Skeletal muscle satellite cell (primary cell): ENCODE measurements around the gene RNF220.

Experiments used
- H3K27me3 ChIP-seq: 2 replicates; pipeline ENCODE4 v1.7.0; 2013; ENCODE audit warnings: low read length; ENCODE audit not compliant: control insufficient read depth, insufficient read depth
- H3K36me3 ChIP-seq: 2 replicates; pipeline ENCODE4 v1.7.0; 2013; ENCODE audit warnings: mild to moderate bottlenecking, control low read depth, low read length; ENCODE audit not compliant: insufficient read depth
- H3K4me1 ChIP-seq: 2 replicates; pipeline ENCODE4 v1.7.0; 2013; ENCODE audit warnings: low read length; ENCODE audit not compliant: control insufficient read depth, insufficient read depth
- H3K4me2 ChIP-seq: 2 replicates; pipeline ENCODE4 v1.7.0; 2013; ENCODE audit warnings: mild to moderate bottlenecking, low read length
- H3K4me3 ChIP-seq: 2 replicates; pipeline ENCODE4 v1.7.0; 2013; ENCODE audit warnings: low read length
- H3K9ac ChIP-seq: 2 replicates; pipeline ENCODE4 v1.7.0; 2013; ENCODE audit warnings: mild to moderate bottlenecking, low read depth, low read length, moderate library complexity
- H3K9me3 ChIP-seq: replicated peaks from 2 replicates; pipeline ENCODE4 v1.7.0; 2013; ENCODE audit warnings: mild to moderate bottlenecking, control low read depth, low read length

Gene RNF220

DNA sequence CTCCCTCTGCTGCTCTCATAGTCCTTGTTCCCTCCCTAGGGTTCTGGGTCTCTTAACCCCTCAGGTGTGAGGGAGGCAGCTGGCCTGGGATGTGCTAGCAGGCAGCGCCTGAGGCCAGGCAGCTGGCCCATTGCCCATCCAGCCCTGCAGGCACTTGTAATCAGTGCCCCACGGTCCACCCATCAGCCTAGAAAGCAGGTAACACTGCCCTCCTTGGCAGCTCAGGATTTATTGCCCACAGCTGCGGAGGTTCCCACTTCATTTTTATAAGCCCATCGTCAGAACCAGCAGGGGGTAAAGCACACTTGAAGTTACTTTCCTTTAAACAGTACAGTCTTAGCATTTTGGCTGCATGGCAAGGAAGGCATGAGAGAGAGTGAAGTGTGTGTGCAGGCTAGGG, 198.7 kb downstream of the RNF220 start:
- no peaks in the 10 kb centered on the region for H3K36me3 ChIP-seq
- H3K9ac ChIP-seq = no peak overlapping the region
- H3K9me3 ChIP-seq = no peaks in the 10 kb centered on the region
- peaks cover 56% of the 10 kb centered on the region for H3K27me3 ChIP-seq
- no peak overlapping the region for H3K4me2 ChIP-seq
- no peak overlapping the region for H3K4me3 ChIP-seq
- H3K4me1 ChIP-seq = no peaks in the 10 kb centered on the region

DNA sequence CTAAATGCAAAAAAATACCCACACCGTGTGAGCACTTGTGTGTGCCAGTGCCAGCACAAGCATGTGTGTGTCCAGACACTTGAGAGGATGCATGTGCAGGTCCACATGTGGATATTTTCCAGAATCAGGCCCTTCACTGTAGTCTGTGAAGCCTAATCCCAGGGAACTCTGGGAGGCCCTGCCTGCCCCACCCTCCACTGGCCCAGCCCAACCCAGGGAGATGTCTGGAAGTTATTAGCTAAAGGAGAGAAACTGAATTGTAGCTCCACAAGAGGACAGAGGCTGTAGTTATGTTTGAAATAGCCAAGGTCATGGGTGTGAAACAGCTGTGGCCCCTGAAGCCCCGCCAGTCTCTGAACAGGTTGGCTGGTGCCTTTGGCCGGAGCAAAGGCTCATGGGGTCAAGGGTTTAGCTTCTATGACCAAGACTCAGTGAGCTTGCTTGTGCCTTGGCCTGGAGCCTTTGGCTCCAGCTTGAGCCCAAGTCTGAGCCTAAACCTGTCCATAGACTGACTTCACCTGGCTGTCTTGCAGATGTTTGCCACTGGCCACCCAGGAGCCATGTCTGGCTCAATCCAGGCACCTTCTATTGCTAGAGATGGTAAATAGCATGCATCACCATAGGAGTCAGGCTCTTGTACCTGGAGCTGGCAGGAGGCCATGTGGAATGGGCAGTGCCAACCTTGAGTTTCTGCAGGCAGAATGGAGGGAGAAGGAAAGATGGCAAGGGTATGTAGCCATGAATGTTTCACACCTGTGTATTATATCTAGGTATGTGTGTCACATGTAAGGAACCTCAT, 199.3 kb downstream of the RNF220 start:
- Histone ChIP-seq H3K9me3 (no peaks in the 10 kb centered on the region), H3K4me2 (no peak overlapping the region), H3K27me3 (peaks cover 57% of the 10 kb centered on the region), H3K36me3 (no peaks in the 10 kb centered on the region), H3K4me1 (no peaks in the 10 kb centered on the region), H3K9ac (no peak overlapping the region), H3K4me3 (no peak overlapping the region)

DNA sequence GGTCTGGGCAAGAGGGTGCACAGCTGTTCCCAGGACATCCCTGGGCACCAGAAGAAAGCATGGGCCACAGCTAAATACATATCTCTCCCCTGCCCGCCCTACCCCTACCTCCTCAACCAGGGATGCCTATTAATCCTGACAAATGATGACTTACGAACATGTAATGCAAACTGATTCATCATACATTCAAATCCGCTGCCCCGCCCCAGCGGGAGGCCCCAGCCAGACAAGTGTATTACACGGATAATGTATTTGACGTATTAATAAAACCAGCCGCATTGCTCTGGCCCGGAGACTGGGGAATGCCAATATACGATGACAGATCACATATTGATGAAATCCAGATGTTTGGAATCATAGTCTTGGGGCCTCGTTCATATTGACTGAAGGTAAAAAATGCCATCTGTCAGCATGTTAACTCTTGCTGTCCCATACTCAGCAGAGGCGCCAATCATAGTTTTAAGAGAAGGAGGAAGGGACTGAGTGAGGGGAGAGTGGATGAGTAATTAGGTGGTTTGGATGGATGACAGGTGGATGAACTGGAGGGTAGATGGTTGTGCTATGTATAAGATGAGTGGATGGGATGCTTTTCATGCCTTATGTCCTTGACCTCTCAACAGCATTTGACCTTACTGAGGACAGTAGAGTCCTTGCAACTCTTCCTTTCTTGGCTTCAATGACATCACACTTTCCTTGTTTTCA, 201.0 kb downstream of the RNF220 start:
- no peaks in the 10 kb centered on the region for H3K9me3 ChIP-seq
- no peak overlapping the region for H3K9ac ChIP-seq
- no peaks in the 10 kb centered on the region for H3K4me1 ChIP-seq
- H3K36me3 ChIP-seq = no peaks in the 10 kb centered on the region
- no peak overlapping the region for H3K4me3 ChIP-seq
- H3K4me2 ChIP-seq = no peak overlapping the region
- peaks cover 42% of the 10 kb centered on the region for H3K27me3 ChIP-seq

DNA sequence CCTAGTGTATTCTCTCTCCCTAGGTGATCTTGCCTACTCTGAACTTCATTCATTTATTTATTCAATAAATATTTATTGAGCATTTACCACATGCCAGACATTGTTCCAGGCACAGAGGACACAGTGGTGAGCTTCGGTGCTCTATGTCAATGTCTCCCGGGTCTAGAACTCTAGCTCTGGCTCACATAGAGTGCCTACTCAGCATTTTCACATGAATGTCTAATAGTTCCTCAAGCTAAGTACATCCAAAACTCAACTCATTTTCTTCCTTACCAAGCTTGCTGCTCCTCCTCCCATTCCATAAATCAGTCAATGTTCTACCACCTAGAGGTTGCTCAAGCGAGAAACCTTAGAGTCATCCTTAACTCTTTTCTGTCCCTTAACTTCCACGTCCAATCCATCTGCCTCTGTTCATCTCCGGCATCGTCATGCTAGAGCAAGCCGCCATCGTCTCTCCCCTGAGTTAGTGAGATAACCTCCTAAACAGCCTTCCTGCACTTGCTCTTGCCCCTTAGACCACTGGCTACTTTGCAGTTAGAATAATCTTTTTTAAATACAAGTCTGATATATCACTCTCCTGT, 201.7 kb downstream of the RNF220 start:
- H3K9me3 ChIP-seq = no peaks in the 10 kb centered on the region
- H3K4me1 ChIP-seq = no peaks in the 10 kb centered on the region
- H3K36me3 ChIP-seq = no peaks in the 10 kb centered on the region
- no peak overlapping the region for H3K4me2 ChIP-seq
- H3K9ac ChIP-seq = no peak overlapping the region
- peaks cover 36% of the 10 kb centered on the region for H3K27me3 ChIP-seq
- H3K4me3 ChIP-seq = no peak overlapping the region

DNA sequence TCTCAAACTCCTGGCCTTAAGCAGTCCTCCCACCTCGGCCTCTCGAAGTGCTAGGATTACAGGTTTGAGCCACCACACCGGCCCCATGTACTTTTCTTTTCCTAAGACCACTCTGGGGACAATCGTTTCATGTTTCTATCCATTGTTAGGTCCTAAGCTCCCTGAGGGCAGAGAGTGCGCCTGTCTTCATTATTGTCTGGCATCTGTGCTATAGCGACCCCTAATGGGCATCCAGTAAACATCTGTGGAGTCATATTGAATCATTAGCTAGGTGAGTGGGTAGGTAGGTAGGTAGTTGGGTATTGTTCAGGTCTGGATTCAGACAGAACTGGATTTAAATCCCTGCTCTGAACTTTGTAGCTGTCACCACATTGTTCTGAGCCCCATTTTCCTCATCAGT, 203.1 kb downstream of the RNF220 start:
- Histone ChIP-seq H3K27me3 (peaks cover 30% of the 10 kb centered on the region), H3K4me1 (no peaks in the 10 kb centered on the region), H3K36me3 (no peaks in the 10 kb centered on the region), H3K9ac (no peak overlapping the region), H3K4me2 (no peak overlapping the region), H3K4me3 (no peak overlapping the region), H3K9me3 (no peaks in the 10 kb centered on the region)

DNA sequence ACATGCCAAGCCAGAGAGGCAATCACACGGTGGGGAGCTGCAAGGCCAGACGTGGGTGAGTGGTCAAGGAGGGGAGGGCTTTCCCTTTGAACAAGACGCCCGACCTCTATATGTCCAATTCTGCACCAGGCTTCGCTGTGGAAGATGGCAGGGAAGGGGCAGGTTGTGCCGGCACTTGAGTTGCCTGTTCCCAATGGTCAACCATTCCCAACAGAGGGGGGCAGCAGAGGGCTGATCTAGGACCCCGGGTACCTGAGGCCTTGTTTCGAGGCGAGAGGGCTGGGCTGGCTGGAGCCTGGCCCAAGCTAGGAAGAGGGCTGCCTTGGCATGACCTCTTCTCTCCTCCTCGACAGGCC, 204.3 kb downstream of the RNF220 start:
- Histone ChIP-seq H3K27me3 (peaks cover 20% of the 10 kb centered on the region), H3K4me2 (no peak overlapping the region), H3K4me1 (no peaks in the 10 kb centered on the region), H3K36me3 (no peaks in the 10 kb centered on the region), H3K9ac (no peak overlapping the region), H3K9me3 (no peaks in the 10 kb centered on the region), H3K4me3 (no peak overlapping the region)

DNA sequence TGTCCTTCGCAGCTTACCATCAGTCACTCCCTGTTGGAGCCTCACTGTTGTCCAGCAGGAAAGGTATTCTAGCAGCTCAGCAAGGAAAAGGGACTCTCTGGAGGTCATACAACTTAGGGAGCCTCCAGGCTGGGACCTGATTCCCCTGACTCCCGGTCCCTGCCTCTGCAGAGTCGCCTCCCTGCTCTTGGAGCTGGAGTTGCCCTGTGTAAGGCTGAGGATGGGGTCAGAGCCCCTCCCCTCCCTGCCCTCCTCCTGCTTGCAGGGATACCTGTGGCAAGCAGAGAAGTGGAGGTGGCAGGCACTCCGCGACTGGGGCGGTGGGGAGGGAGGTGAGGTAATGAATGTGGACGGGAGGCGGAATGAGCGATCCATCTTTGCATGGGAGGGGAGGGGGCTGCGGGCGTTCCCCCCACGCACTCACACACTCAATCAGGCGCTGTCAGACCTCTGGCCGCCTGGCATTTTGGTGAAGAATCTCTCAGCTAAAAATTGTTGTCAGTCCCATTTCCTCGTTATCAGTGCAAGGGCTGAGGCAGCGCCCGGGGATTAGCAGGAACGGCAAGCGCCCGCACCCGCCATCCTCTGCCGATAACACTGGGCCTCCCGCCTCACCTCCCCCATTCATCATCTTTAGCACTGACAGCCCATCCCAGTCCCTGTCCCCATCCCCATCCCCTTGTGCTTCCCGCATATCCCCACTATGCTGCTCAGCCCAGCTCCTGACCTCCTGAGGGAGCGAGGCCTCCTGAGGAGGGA, 204.9 kb downstream of the RNF220 start:
- Histone ChIP-seq H3K27me3 (peaks cover 18% of the 10 kb centered on the region), H3K4me3 (no peak overlapping the region)

DNA sequence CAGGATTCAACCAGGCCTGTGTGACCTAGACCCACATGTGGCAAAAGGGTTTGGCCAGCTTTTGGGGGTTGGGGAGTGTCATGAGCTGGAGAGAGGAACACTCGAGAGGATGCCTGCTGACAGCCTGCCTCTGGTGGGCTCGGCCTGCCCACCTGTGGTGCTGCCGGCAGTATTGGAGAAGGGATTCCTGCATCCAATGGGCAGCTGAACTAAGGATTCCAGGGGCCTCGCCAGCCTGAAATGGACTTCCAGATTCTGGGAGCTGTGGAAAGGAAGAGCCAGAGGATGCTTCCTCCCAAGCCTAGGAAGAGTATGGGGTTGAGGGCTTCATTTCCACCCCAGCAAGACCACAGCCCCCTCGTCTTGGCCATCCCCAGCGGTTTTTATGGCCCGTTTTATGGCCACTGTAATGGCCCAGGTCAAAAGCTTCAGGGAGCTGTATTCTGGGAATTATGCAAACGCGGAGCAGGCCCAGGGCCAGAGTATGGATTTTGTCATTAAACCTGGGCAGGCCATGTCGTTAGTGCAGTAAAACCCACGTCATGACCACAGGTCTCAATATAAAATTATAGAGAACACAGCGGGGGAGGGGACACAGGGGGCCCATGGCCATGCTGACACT, 205.6 kb downstream of the RNF220 start:
- Histone ChIP-seq H3K27me3 (peaks cover 25% of the 10 kb centered on the region), H3K9ac (no peak overlapping the region), H3K4me1 (no peaks in the 10 kb centered on the region), H3K9me3 (no peaks in the 10 kb centered on the region), H3K36me3 (no peaks in the 10 kb centered on the region), H3K4me2 (no peak overlapping the region), H3K4me3 (no peak overlapping the region)

More for the DNA sequence above, 204.9 kb downstream of the RNF220 start:
- Histone ChIP-seq H3K4me2 (no peak overlapping the region), H3K9me3 (no peaks in the 10 kb centered on the region), H3K4me1 (no peaks in the 10 kb centered on the region), H3K36me3 (no peaks in the 10 kb centered on the region), H3K9ac (no peak overlapping the region)

DNA sequence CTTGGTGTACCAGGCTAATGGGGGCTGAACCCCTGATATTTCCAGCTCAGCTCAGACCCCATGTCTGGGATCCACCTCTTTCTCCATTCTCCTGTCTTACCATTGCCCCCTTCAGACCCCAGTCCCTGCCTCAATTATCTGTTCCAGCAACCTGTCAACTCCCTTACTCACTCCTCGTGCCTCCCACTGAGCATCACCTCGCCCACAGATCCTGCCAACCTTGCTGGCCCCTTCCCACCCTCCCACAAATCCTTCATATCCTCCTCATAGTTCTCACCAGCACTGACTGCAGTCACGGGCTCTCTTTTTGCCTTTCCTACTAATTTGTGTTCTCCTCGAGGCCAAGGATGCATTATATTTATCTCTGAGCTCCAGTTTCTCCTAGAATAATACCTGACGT, 206.4 kb downstream of the RNF220 start:
- H3K4me2 ChIP-seq = no peak overlapping the region
- no peaks in the 10 kb centered on the region for H3K36me3 ChIP-seq
- no peaks in the 10 kb centered on the region for H3K4me1 ChIP-seq
- H3K27me3 ChIP-seq = peaks cover 25% of the 10 kb centered on the region
- no peaks in the 10 kb centered on the region for H3K9me3 ChIP-seq
- H3K4me3 ChIP-seq = no peak overlapping the region
- no peak overlapping the region for H3K9ac ChIP-seq

DNA sequence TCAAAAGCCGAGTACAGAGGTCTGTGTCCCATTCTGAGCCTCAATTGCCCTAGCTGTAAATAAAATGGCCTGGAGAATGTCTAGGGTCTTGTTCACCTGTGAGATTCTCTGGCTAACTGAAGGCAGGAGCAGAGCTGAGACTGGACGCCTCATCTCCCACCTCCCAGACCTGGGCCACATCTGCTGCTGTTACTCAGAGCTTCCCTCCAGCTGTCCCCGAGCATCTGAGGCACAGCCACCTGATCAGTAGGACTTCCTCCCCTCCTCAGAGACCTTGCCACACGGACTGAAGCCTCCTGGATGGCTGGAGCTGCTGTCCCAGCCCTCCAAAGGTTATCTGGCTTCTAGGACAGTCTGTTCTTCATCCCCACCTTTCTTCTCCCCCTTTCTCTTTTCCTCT, 206.8 kb downstream of the RNF220 start:
- Histone ChIP-seq H3K27me3 (peaks cover 25% of the 10 kb centered on the region), H3K9ac (no peak overlapping the region), H3K36me3 (no peaks in the 10 kb centered on the region), H3K4me1 (no peaks in the 10 kb centered on the region), H3K4me3 (no peak overlapping the region), H3K9me3 (no peaks in the 10 kb centered on the region), H3K4me2 (no peak overlapping the region)

DNA sequence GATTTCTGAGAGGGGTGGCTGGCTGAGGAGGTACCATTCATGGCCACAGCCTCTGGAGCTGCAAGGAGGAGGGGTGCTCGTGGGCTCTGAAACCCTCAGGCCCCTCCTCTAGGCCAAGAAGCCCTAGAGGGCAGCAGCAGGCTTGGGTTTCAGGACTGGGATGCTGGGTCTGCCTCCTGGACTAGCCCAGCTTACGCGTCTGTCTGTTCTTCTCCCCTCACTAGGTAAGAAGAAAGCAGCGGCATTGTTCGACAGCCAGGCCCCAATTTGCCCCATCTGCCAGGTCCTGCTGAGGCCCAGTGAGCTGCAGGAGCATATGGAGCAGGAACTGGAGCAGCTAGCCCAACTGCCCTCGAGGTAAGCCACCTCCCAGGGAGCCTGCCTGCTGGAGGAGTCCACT, 208.9 kb downstream of the RNF220 start:
- no peaks in the 10 kb centered on the region for H3K9me3 ChIP-seq
- no peak overlapping the region for H3K9ac ChIP-seq
- H3K27me3 ChIP-seq = peaks cover 21% of the 10 kb centered on the region
- no peaks in the 10 kb centered on the region for H3K36me3 ChIP-seq
- peaks cover 4% of the 10 kb centered on the region for H3K4me1 ChIP-seq
- no peak overlapping the region for H3K4me3 ChIP-seq
- no peak overlapping the region for H3K4me2 ChIP-seq
